ENCODE measurements around the gene MALT1. TPM values are rescaled to one million over a fixed set of nuclear protein-coding genes. Genes with fewer than 3 reads are reported as not detected.

Gene MALT1, protein sequence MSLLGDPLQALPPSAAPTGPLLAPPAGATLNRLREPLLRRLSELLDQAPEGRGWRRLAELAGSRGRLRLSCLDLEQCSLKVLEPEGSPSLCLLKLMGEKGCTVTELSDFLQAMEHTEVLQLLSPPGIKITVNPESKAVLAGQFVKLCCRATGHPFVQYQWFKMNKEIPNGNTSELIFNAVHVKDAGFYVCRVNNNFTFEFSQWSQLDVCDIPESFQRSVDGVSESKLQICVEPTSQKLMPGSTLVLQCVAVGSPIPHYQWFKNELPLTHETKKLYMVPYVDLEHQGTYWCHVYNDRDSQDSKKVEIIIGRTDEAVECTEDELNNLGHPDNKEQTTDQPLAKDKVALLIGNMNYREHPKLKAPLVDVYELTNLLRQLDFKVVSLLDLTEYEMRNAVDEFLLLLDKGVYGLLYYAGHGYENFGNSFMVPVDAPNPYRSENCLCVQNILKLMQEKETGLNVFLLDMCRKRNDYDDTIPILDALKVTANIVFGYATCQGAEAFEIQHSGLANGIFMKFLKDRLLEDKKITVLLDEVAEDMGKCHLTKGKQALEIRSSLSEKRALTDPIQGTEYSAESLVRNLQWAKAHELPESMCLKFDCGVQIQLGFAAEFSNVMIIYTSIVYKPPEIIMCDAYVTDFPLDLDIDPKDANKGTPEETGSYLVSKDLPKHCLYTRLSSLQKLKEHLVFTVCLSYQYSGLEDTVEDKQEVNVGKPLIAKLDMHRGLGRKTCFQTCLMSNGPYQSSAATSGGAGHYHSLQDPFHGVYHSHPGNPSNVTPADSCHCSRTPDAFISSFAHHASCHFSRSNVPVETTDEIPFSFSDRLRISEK
- total RNA-seq: 10 to 100 TPM; 31.1 to 49.3 (median 39.8) TPM

DNA sequence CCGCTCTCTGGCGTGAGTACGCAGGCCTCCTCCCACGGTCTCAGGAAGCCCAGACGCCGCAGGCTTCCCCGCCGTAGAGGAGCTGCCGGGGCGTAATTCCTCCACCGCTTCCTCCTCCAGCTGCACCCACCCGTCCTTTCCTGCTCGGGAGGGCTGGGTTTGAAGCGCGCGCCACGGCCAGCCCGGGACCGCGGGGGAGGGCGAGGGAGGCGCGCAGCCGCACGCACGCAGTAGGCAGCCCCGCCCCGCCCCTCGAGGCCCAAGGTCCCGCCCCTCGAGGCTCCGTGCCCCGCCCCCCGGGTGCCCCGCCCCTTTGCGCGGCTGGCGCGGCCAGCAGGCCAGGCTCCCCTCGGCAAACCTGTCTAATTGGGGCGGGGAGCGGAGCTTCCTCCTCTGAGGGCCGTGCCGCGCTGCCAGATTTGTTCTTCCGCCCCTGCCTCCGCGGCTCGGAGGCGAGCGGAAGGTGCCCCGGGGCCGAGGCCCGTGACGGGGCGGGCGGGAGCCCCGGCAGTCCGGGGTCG is at the start of gene MALT1:
Gene MALT1, plus strand, starts transcription at position 355 of the 521 bp plus-strand sequence. CDS start 179 bp downstream, outside the sequence.
- peaks cover 63% of the 10 kb centered on the region for H3K4me1 Mint-ChIP-seq (ENCODE audit: low read depth)
- peak within 1 kb of the TSS; percentile 95 for H3K4me3 Mint-ChIP-seq
- ATAC-seq: peak; percentile 85
- peak; percentile 95 for DNase-seq
- H3K9me3 Mint-ChIP-seq: no peaks in the 10 kb centered on the region
- no peaks in the 10 kb centered on the region for H3K27me3 Mint-ChIP-seq (ENCODE audit: low read depth)
- peaks cover 19% of the 10 kb centered on the region for H3K36me3 Mint-ChIP-seq (ENCODE audit: insufficient read depth)

DNA sequence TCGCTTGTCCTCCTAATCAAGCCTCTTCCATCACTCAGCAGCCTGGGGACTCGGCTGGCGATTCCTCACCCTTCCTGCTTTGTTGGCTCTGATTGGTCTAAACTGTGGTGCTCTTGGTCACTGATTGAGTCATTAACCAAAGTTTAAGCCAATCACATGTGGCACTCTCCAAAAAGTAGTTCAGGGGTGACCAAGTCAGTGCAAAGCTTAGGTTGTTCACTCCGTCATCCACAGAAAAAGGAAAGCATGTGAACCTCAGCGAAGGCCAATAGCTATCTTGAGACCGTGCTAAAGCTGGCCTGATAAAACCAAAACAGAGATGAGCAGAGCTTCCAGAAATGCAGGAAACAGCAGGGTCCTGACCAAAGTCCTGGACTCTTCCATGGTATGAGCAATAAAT is 47.3 kb upstream of the MALT1 start:
- ATAC-seq: no peak
- H3K9me3 Mint-ChIP-seq: no peaks in the 10 kb centered on the region

DNA sequence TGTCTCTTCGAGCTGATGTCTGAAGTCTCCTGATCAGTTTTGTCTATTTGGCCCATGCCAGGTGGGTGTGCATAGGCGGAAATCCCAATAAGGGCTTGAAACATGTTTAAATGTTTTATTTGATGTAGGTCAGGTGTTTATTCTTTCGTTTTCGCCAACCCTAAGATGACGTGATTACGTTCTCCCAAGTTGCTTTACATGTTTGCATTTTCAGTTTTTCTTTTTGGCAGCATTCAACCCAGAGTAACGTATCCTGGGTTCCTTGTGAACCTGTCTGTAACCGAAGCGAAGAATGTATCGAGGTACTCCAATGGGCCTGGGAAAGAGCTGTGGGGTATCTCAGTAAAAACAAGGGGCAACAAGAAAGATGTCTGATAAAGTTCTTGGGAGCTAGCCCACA is 45.4 kb upstream of the MALT1 start:
- ATAC-seq (no peak), DNase-seq (no peak)
- no peaks in the 10 kb centered on the region for H3K9me3 Mint-ChIP-seq
- H3K36me3 Mint-ChIP-seq (ENCODE audit: insufficient read depth): no peaks in the 10 kb centered on the region
- peaks cover 32% of the 10 kb centered on the region for H3K4me1 Mint-ChIP-seq (ENCODE audit: low read depth)
- H3K27me3 Mint-ChIP-seq (ENCODE audit: low read depth): no peaks in the 10 kb centered on the region
- no peak overlapping the region for H3K4me3 Mint-ChIP-seq

More for the DNA sequence above, 47.3 kb upstream of the MALT1 start:
- no peak for DNase-seq
- H3K27me3 Mint-ChIP-seq (ENCODE audit: low read depth): no peaks in the 10 kb centered on the region
- no peaks in the 10 kb centered on the region for H3K36me3 Mint-ChIP-seq (ENCODE audit: insufficient read depth)
- H3K4me3 Mint-ChIP-seq: no peak overlapping the region
- H3K4me1 Mint-ChIP-seq (ENCODE audit: low read depth): peaks cover 19% of the 10 kb centered on the region

- no peak for ATAC-seq
- H3K27me3 Mint-ChIP-seq (ENCODE audit: low read depth): no peaks in the 10 kb centered on the region
- H3K36me3 Mint-ChIP-seq (ENCODE audit: insufficient read depth): no peaks in the 10 kb centered on the region
- H3K4me3 Mint-ChIP-seq: no peak overlapping the region
- DNase-seq: no peak
- H3K4me1 Mint-ChIP-seq (ENCODE audit: low read depth): peaks cover 33% of the 10 kb centered on the region
- H3K9me3 Mint-ChIP-seq: no peaks in the 10 kb centered on the region
These were observed 41.2 kb upstream of the MALT1 start for GRCh38 chr18:58630071-58630470.

DNA sequence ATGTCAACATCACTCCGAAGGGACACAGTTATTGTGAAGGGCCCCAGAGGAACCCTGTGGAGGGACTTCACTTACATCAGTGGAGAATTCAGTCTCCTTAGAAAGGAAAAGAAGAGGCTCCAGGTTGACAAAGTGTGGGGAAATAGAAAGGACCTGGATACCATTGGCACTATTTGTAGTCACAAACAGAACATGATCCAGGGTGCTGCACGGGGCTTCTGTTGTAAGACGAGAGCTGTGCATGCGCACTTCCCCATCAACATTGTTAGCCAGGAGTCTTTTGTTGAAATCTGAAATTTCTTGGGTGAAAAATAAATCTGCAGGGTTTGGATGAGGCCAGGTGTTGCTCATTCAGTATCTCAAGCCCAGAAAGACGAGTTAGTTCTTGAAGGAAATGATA is 40.0 kb upstream of the MALT1 start:
- no peak for ATAC-seq
- Mint-ChIP-seq H3K4me1 (ENCODE audit: low read depth) (peaks cover 37% of the 10 kb centered on the region), H3K36me3 (ENCODE audit: insufficient read depth) (no peaks in the 10 kb centered on the region), H3K4me3 (no peak overlapping the region), H3K9me3 (no peaks in the 10 kb centered on the region), H3K27me3 (ENCODE audit: low read depth) (no peaks in the 10 kb centered on the region)
- DNase-seq: no peak

- Mint-ChIP-seq H3K27me3 (ENCODE audit: low read depth) (no peaks in the 10 kb centered on the region), H3K4me1 (ENCODE audit: low read depth) (peaks cover 35% of the 10 kb centered on the region), H3K9me3 (no peaks in the 10 kb centered on the region), H3K36me3 (ENCODE audit: insufficient read depth) (no peaks in the 10 kb centered on the region), H3K4me3 (no peak overlapping the region)
- DNase-seq: no peak
- ATAC-seq: no peak
These were observed 38.7 kb upstream of the MALT1 start for GRCh38 chr18:58632552-58632951.

DNA sequence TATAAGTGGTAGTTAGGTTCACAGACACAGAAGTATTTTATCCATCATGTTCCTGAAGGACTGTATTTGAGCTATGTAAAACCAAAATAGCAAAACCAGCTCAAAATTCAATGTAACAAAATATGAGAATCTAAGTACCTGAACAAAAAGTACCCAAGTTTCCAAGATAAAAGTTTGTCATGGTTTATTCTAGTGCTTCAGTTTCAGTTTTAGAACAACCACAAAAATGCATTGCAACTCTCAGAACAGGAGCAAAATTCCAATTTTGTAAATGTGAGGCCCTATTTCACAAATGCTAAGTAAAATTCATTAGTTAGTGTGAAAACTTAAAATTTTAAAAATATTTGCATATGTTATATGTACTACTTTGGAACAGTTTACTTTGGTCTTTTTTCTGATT is 37.4 kb upstream of the MALT1 start:
- DNase-seq (no peak), ATAC-seq (no peak)
- Mint-ChIP-seq H3K4me1 (ENCODE audit: low read depth) (peaks cover 33% of the 10 kb centered on the region), H3K27me3 (ENCODE audit: low read depth) (no peaks in the 10 kb centered on the region), H3K9me3 (no peaks in the 10 kb centered on the region), H3K4me3 (no peak overlapping the region), H3K36me3 (ENCODE audit: insufficient read depth) (no peaks in the 10 kb centered on the region)

- Mint-ChIP-seq H3K27me3 (ENCODE audit: low read depth) (no peaks in the 10 kb centered on the region), H3K4me1 (ENCODE audit: low read depth) (peaks cover 28% of the 10 kb centered on the region), H3K9me3 (no peaks in the 10 kb centered on the region), H3K36me3 (ENCODE audit: insufficient read depth) (no peaks in the 10 kb centered on the region), H3K4me3 (no peak overlapping the region)
- no peak for DNase-seq
- ATAC-seq: no peak
These were observed 35.4 kb upstream of the MALT1 start for GRCh38 chr18:58635891-58636290.

DNA sequence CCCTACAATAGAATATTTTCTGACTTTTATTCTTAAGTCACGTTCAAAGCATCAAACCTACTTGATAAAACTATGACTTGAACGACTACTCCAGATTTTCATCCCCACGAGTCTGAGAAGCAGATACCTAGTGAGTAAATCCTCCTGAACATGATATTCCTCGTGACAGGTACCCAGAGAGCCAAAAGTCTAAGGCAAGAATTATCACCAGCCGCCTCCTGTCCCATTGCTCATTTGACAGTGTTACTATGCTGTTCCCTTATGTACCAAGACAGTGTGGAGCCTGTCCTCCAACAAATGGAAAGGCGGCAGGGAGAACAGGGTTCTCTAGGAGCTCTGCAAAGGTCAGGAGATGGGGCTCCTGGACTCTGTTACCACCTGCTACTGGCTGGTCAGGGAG is 34.1 kb upstream of the MALT1 start:
- H3K9me3 Mint-ChIP-seq: no peaks in the 10 kb centered on the region
- DNase-seq: no peak
- no peaks in the 10 kb centered on the region for H3K36me3 Mint-ChIP-seq (ENCODE audit: insufficient read depth)
- no peak for ATAC-seq
- H3K4me3 Mint-ChIP-seq: no peak overlapping the region
- no peaks in the 10 kb centered on the region for H3K27me3 Mint-ChIP-seq (ENCODE audit: low read depth)
- peaks cover 28% of the 10 kb centered on the region for H3K4me1 Mint-ChIP-seq (ENCODE audit: low read depth)

GRCh38 chr18:58637946-58638345 is 33.3 kb upstream of the MALT1 start:
- H3K9me3 Mint-ChIP-seq: no peaks in the 10 kb centered on the region
- peaks cover 28% of the 10 kb centered on the region for H3K4me1 Mint-ChIP-seq (ENCODE audit: low read depth)
- no peak overlapping the region for H3K4me3 Mint-ChIP-seq
- ATAC-seq: no peak
- H3K36me3 Mint-ChIP-seq (ENCODE audit: insufficient read depth): no peaks in the 10 kb centered on the region
- no peaks in the 10 kb centered on the region for H3K27me3 Mint-ChIP-seq (ENCODE audit: low read depth)
- DNase-seq: no peak

DNA sequence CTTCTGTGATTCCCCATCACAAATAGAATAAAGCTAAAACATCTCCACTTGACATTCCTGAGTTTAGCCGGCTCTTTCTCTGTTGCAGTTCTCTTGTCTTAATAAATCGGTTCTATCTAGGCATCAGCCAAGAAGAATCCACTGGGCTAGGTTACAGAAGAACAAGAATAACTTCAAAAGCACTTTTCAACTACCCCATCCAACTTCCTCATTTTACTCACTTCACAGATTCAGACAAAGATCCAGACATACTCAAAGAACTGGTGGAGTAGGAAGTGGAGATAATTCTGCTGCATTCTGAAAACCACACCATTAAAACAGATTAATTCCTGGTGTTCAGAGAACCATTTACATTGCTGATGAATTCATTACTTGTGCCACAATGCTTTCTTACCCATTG is 32.8 kb upstream of the MALT1 start:
- H3K27me3 Mint-ChIP-seq (ENCODE audit: low read depth): no peaks in the 10 kb centered on the region
- H3K4me3 Mint-ChIP-seq: no peak overlapping the region
- H3K4me1 Mint-ChIP-seq (ENCODE audit: low read depth): peaks cover 28% of the 10 kb centered on the region
- no peaks in the 10 kb centered on the region for H3K36me3 Mint-ChIP-seq (ENCODE audit: insufficient read depth)
- ATAC-seq: no peak
- no peak for DNase-seq
- no peaks in the 10 kb centered on the region for H3K9me3 Mint-ChIP-seq

DNA sequence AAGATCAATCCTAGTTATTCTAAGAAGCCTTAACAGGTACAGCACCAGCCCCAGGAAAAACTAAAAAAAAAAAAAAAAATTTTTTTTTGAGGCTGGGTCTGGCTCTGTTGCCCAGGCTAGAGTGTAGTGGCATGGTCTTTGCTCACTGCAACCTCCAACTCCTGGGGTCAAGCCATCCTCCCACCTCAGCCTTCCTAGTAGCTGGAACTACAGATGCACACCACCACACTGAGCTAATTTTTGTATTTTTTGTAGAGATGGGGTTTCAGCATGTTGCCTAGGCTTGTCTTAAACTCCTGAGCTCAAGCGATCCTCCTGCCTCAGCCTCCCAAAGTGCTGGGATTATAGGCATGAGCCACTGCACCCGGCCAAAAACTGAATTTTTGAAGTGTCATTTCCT is 32.0 kb upstream of the MALT1 start:
- peaks cover 23% of the 10 kb centered on the region for H3K4me1 Mint-ChIP-seq (ENCODE audit: low read depth)
- H3K4me3 Mint-ChIP-seq: no peak overlapping the region
- no peaks in the 10 kb centered on the region for H3K36me3 Mint-ChIP-seq (ENCODE audit: insufficient read depth)
- H3K27me3 Mint-ChIP-seq (ENCODE audit: low read depth): no peaks in the 10 kb centered on the region
- ATAC-seq (no peak), DNase-seq (no peak)
- no peaks in the 10 kb centered on the region for H3K9me3 Mint-ChIP-seq

- peaks cover 23% of the 10 kb centered on the region for H3K4me1 Mint-ChIP-seq (ENCODE audit: low read depth)
- H3K36me3 Mint-ChIP-seq (ENCODE audit: insufficient read depth): no peaks in the 10 kb centered on the region
- no peak overlapping the region for H3K4me3 Mint-ChIP-seq
These were observed 31.4 kb upstream of the MALT1 start for GRCh38 chr18:58639751-58640427.

GRCh38 chr18:58640428-58640805 is 30.8 kb upstream of the MALT1 start:
- Mint-ChIP-seq H3K9me3 (no peaks in the 10 kb centered on the region), H3K4me1 (ENCODE audit: low read depth) (peaks cover 21% of the 10 kb centered on the region), H3K4me3 (no peak overlapping the region), H3K36me3 (ENCODE audit: insufficient read depth) (no peaks in the 10 kb centered on the region), H3K27me3 (ENCODE audit: low read depth) (no peaks in the 10 kb centered on the region)
- DNase-seq (no peak), ATAC-seq (no peak)

More at GRCh38 chr18:58639751-58640427, 31.4 kb upstream of the MALT1 start:
- Mint-ChIP-seq H3K27me3 (ENCODE audit: low read depth) (no peaks in the 10 kb centered on the region), H3K9me3 (no peaks in the 10 kb centered on the region)
- DNase-seq (no peak), ATAC-seq (peak in 1 of 2 donors; percentile 30)
